H9 (cell line): ENCODE measurements around the gene ASPHD1. TPM values are rescaled to one million over a fixed set of nuclear protein-coding genes. Genes with fewer than 3 reads are reported as not detected.

Experiments
- DNase-seq: peaks from one replicate; pipeline ENCODE4 v3.0.0-alpha.2; 2017
- H2AFZ ChIP-seq: one replicate; pipeline ENCODE4 v1.6.1; 2013; ENCODE audit warnings: mild to moderate bottlenecking, low read length, control low read depth, moderate library complexity
- H2AK5ac ChIP-seq: 2 replicates; pipeline ENCODE4 v1.6.1; 2013; ENCODE audit warnings: low read length, control low read depth, mixed read lengths; ENCODE audit not compliant: insufficient read length
- H2BK120ac ChIP-seq: one replicate; pipeline ENCODE4 v1.6.1; 2013; ENCODE audit warnings: low read depth, mild to moderate bottlenecking, low read length, control low read depth, inconsistent platforms; ENCODE audit not compliant: poor library complexity, severe bottlenecking
- H2BK12ac ChIP-seq: 2 replicates; pipeline ENCODE4 v1.6.1; 2013; ENCODE audit warnings: low read length, control low read depth, mixed read lengths, low read depth; ENCODE audit not compliant: insufficient read length
- H2BK15ac ChIP-seq: 2 replicates; pipeline ENCODE4 v1.6.1; 2013; ENCODE audit warnings: low read depth, low read length, control low read depth
- H2BK20ac ChIP-seq: one replicate; pipeline ENCODE4 v1.6.1; 2013; ENCODE audit warnings: low read depth, mild to moderate bottlenecking, low read length, control low read depth, inconsistent platforms; ENCODE audit not compliant: poor library complexity, severe bottlenecking
- H2BK5ac ChIP-seq: 2 replicates; pipeline ENCODE4 v1.6.1; 2013; ENCODE audit warnings: low read length, control low read depth, mixed read lengths; ENCODE audit not compliant: insufficient read length
- H3K14ac ChIP-seq: 2 replicates; pipeline ENCODE4 v1.6.1; 2013; ENCODE audit warnings: low read length, control low read depth; ENCODE audit not compliant: insufficient read depth
- H3K18ac ChIP-seq: 2 replicates; pipeline ENCODE4 v1.6.1; 2013; ENCODE audit warnings: low read depth, mild to moderate bottlenecking, mixed read lengths, low read length, control low read depth; ENCODE audit not compliant: insufficient read length
- H3K23ac ChIP-seq: 2 replicates; pipeline ENCODE4 v1.6.1; 2013; ENCODE audit warnings: low read length, control low read depth, mixed read lengths, low read depth; ENCODE audit not compliant: insufficient read length
- H3K23me2 ChIP-seq: 2 replicates; pipeline ENCODE4 v1.6.1; 2013; ENCODE audit warnings: low read depth, mild to moderate bottlenecking, mixed read lengths, low read length, control low read depth; ENCODE audit not compliant: insufficient read length, poor library complexity, severe bottlenecking
- H3K27ac ChIP-seq: 2 replicates; pipeline ENCODE4 v1.5.1; 2013; ENCODE audit warnings: low read length, control low read depth, mixed read lengths, low read depth; ENCODE audit not compliant: insufficient read length
- H3K27me3 ChIP-seq: 2 replicates; pipeline ENCODE4 v1.6.1; 2013; ENCODE audit warnings: low read length, control low read depth, inconsistent platforms; ENCODE audit not compliant: insufficient read depth
- H3K4ac ChIP-seq: 2 replicates; pipeline ENCODE4 v1.6.1; 2013; ENCODE audit warnings: low read depth, mild to moderate bottlenecking, control low read depth, inconsistent platforms, low read length, moderate library complexity
- H3K4me1 ChIP-seq: 2 replicates; pipeline ENCODE4 v1.6.1; 2013; ENCODE audit warnings: low read length, control low read depth, inconsistent platforms; ENCODE audit not compliant: insufficient read depth
- H3K4me2 ChIP-seq: 2 replicates; pipeline ENCODE4 v1.6.1; 2013; ENCODE audit warnings: low read length, control low read depth, mixed read lengths; ENCODE audit not compliant: insufficient read length, insufficient read depth
- H3K56ac ChIP-seq: 2 replicates; pipeline ENCODE4 v1.6.1; 2013; ENCODE audit warnings: low read depth, mild to moderate bottlenecking, mixed read lengths, low read length, control low read depth; ENCODE audit not compliant: insufficient read length
- H3K79me1 ChIP-seq: 2 replicates; pipeline ENCODE4 v1.6.1; 2013; ENCODE audit warnings: low read depth, mild to moderate bottlenecking, moderate library complexity, low read length, control low read depth, inconsistent platforms; ENCODE audit not compliant: insufficient read depth, poor library complexity, severe bottlenecking
- H3K79me2 ChIP-seq: 2 replicates; pipeline ENCODE4 v1.6.1; 2013; ENCODE audit warnings: low read length, control low read depth, inconsistent platforms; ENCODE audit not compliant: insufficient read depth
- H3K9ac ChIP-seq: 2 replicates; pipeline ENCODE4 v1.6.1; 2013; ENCODE audit warnings: low read length, control low read depth, mixed read lengths; ENCODE audit not compliant: insufficient read length; ENCODE audit errors: extremely low read depth
- H3K9me3 ChIP-seq: one replicate; pipeline ENCODE4 v1.6.1; 2013; ENCODE audit warnings: low read depth, low read length, inconsistent platforms; ENCODE audit not compliant: control insufficient read depth
- H3T11ph ChIP-seq: one replicate; pipeline ENCODE4 v1.6.1; 2013; ENCODE audit warnings: mild to moderate bottlenecking, low read length, control low read depth, inconsistent platforms
- H4K20me1 ChIP-seq: one replicate; pipeline ENCODE4 v1.6.1; 2013; ENCODE audit not compliant: control insufficient read depth, insufficient read length, insufficient read depth
- H4K5ac ChIP-seq: 2 replicates; pipeline ENCODE4 v1.6.1; 2013; ENCODE audit warnings: low read depth, mild to moderate bottlenecking, mixed read lengths, low read length, control low read depth; ENCODE audit not compliant: insufficient read length
- H4K8ac ChIP-seq: replicated peaks from 2 replicates; pipeline ENCODE4 v1.6.1; 2013; ENCODE audit warnings: low read length, control low read depth, mixed read lengths, low read depth; ENCODE audit not compliant: insufficient read length
- H4K91ac ChIP-seq: 2 replicates; pipeline ENCODE4 v1.6.1; 2013; ENCODE audit warnings: low read depth, mild to moderate bottlenecking, moderate library complexity, mixed read lengths, low read length, control low read depth; ENCODE audit not compliant: insufficient read length
- H3K27ac Mint-ChIP-seq, 3 experiments: 2 replicates in 2 of 3; 3 replicates in 1 of 3; pipeline ENCODE4 v1.8.0; 2020 to 2021; ENCODE audit warnings: mixed read lengths in 3 of 3, mild to moderate bottlenecking in 1 of 3, moderate library complexity in 1 of 3
- H3K27me3 Mint-ChIP-seq: 2 replicates; pipeline ENCODE4 v1.8.0; 2021; ENCODE audit warnings: low read depth, mild to moderate bottlenecking, moderate library complexity, mixed read lengths
- H3K36me3 Mint-ChIP-seq, 3 experiments: 2 replicates in 2 of 3; 3 replicates in 1 of 3; pipeline ENCODE4 v1.8.0; 2020 to 2021; ENCODE audit warnings: low read depth in 3 of 3, mixed read lengths in 3 of 3; ENCODE audit not compliant: insufficient read depth in 1 of 3
- H3K4me1 Mint-ChIP-seq, 2 experiments: 2 replicates each; pipeline ENCODE4 v1.8.0; 2020; ENCODE audit warnings: mixed read lengths in 2 of 2
- H3K4me3 Mint-ChIP-seq, 2 experiments: 2 replicates in 1 of 2; 3 replicates in 1 of 2; pipeline ENCODE4 v1.8.0; 2020 to 2021; ENCODE audit warnings: mild to moderate bottlenecking in 2 of 2, mixed read lengths in 2 of 2, moderate library complexity in 1 of 2
- H3K9me3 Mint-ChIP-seq, 2 experiments: 2 replicates in 1 of 2; 3 replicates in 1 of 2; pipeline ENCODE4 v1.8.0; 2020; ENCODE audit warnings: mild to moderate bottlenecking in 2 of 2, mixed read lengths in 2 of 2, moderate library complexity in 1 of 2
- WGBS: extraction: QIAGEN DNeasy Blood & Tissue Kit; methylation state at CpG from one replicate; pipeline ENCODE4 v1.1.7; 2013; ENCODE audit warnings: missing lambda C conversion rate, low lambda C conversion rate, mixed read lengths; ENCODE audit not compliant: insufficient read length; ENCODE audit errors: extremely low coverage; 5-methylcytosine and 5-hydroxymethylcytosine counted together
- total RNA-seq: library from RNA; stranded (reverse); gene quantifications from 2 replicates; pipeline ENCODE4 v1.2.1, GENCODE V29; 2021
- TF ChIP-seq, protein P1 (sequence below): fragments of 200-600 bp; sonication (generic); conservative IDR thresholded peaks from 3 replicates; pipeline ENCODE4 v1.8.0; 2021; ENCODE audit warnings: antibody characterized with exemption, mild to moderate bottlenecking

The ASPHD1 gene
- total RNA-seq, 1 experiment from 2014 or later = 16.7 TPM

DNA sequence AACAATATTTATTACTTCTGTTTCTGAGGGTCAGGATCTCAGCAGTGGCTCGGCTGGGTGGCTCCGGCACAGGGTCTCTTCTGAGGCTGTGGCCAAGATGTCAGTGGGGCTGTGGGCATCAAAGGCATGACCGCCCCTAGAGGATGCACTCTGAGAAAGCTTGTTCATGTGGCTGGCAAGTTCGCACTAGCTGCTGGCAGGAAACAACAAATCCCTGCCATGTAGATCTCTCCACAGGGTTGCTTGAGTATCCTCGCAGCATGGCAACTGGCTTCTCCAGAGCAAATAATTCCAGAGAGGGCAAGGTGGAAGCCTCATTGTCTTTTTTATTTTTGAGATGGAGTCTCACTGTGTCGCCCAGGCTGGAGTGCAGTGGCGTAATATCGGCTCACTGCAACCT, 13.2 kb downstream of the ASPHD1 start:
- no peak for DNase-seq
- Mint-ChIP-seq H3K36me3 (peaks cover 18 to 28% (median 20%) of the 10 kb centered on the region in 3 experiments; a peak in 6 of 7 replicates), H3K9me3 (no peaks in the 10 kb centered on the region; a peak in 1 of 5 replicates), H3K4me1 (peaks cover 3 to 8% of the 10 kb centered on the region in 2 experiments; a peak in 3 of 4 replicates), H3K27ac (peak overlapping the region in 2 of 3 experiments; percentile 44 to 81; a peak in 2 of 7 replicates), H3K27me3 (no peaks in the 10 kb centered on the region), H3K4me3 (no peak overlapping the region)
- Histone ChIP-seq H4K8ac (no peak overlapping the region), H4K91ac (no peak overlapping the region), H3K23ac (no peak overlapping the region), H2BK20ac (no peak overlapping the region), H2BK12ac (no peak overlapping the region), H3K27me3 (no peaks in the 10 kb centered on the region), H3K79me1 (no peaks in the 10 kb centered on the region), H4K5ac (no peak overlapping the region), H2BK120ac (no peak overlapping the region), H3K18ac (no peak overlapping the region), H4K20me1 (no peaks in the 10 kb centered on the region), H3K14ac (no peak overlapping the region), H2BK5ac (no peak overlapping the region), H3K56ac (no peak overlapping the region), H3K4me2 (no peak overlapping the region), H2AFZ (no peak overlapping the region), H3K23me2 (no peaks in the 10 kb centered on the region), H2AK5ac (no peak overlapping the region), H3K9me3 (no peaks in the 10 kb centered on the region), H2BK15ac (no peak overlapping the region), H3K4me1 (no peaks in the 10 kb centered on the region), H3K79me2 (no peaks in the 10 kb centered on the region), H3K4ac (no peak overlapping the region), H3T11ph (no peak overlapping the region), H3K9ac (no peak overlapping the region), H3K27ac (no peak overlapping the region)
- no CpG with 5 or more reads among the region's 8 CpGs for WGBS
- TF ChIP-seq, protein P1, sequence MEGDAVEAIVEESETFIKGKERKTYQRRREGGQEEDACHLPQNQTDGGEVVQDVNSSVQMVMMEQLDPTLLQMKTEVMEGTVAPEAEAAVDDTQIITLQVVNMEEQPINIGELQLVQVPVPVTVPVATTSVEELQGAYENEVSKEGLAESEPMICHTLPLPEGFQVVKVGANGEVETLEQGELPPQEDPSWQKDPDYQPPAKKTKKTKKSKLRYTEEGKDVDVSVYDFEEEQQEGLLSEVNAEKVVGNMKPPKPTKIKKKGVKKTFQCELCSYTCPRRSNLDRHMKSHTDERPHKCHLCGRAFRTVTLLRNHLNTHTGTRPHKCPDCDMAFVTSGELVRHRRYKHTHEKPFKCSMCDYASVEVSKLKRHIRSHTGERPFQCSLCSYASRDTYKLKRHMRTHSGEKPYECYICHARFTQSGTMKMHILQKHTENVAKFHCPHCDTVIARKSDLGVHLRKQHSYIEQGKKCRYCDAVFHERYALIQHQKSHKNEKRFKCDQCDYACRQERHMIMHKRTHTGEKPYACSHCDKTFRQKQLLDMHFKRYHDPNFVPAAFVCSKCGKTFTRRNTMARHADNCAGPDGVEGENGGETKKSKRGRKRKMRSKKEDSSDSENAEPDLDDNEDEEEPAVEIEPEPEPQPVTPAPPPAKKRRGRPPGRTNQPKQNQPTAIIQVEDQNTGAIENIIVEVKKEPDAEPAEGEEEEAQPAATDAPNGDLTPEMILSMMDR = no peak
